Activated CD4-positive, alpha-beta T cell treated with anti-CD3 and anti-CD28 coated beads, Interleukin-2, amount 50 U/mL, for 24 hours (primary cell): ENCODE results near the gene HMCN1.
A peak's percentile ranks its signal among the peaks of the same experiment; 100 is the strongest.
"Not testable (repeated sequence)": the region's sequence is repeated elsewhere in the genome, so short reads cannot be mapped to it uniquely, and the experiment has no call there.

Experiments
- DNase-seq, 2 donors: peaks; one replicate each; pipeline ENCODE4 v3.0.0-alpha.2; 2020; ENCODE audit warnings: low read depth in 1 of 2, low spot score in 1 of 2

The HMCN1 gene

DNA sequence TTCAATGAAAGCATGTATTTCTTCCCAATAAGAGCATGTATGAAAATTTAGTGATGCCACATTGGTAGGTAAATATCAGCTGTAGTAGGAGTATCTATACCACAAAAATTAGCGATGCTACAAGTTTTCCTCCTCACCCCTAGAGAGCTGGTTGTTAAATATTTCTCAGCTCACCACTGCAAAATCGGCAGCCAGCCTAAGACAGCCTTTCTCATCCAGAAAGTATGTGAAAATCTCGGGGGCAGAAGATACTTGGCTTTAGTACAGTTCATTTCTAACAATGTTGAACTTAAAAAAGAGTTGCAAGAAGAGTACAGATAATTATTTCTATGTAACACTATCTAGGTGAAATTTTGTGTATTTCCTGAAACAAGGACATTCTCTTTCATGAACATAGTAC is 405.5 kb downstream of the HMCN1 start:
- DNase-seq, result no peak

DNA sequence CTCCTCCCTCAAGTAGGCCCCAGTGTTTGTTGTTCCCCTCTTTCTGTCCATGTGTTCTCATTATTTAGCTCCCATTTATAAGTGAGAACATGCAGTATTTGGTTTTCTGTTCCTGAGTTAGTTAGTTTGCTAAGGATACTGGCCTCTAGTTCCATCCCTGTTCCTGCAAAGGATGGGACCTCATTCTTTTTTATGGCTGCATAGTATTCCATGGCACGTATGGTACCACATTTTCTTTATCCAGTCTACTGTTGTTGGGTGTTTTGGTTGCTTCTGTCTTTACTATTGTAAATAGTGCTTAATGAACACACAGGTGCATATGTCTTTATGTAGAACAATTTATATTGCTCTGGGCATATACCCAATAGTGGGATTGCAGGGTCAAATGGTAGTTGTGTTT is 408.0 kb downstream of the HMCN1 start:
- DNase-seq, result no peak

DNA sequence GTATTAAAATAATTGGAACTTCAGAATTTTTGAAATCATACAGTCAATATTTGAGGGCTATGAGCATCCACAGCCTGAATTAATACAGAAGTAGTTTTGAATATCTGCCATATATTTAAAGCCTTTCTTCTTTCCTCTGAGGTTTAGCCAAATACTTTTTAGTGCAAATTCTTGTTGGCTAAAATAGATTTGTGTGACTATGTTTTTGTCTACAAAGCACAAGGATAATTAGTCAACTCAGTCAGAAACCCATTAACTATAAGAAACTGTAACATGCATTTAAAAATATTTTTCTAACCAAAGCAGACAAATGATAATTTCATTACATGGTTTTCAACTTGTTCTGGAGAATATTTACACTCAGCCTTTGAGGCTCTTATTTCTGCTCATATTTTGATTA is 408.7 kb downstream of the HMCN1 start:
- no peak for DNase-seq

DNA sequence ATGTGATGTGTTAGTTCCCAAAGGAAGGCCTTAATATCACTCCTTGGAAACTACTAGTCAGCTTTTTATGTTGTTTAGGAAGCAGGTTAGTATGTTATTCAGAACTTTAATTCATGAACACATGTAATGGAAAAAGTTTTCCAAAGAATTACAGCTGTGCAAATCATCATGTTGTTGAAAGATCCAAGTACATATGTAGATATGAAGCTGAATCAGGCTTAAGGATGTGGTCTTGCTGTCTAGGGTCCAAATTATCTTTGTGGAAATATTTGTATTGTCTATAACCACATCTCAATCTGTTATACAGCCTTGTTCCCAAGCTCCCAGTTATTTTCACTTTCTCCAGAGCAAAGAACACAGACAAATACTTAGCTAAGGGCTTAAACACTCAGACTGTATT is 409.3 kb downstream of the HMCN1 start:
- DNase-seq, result no peak

DNA sequence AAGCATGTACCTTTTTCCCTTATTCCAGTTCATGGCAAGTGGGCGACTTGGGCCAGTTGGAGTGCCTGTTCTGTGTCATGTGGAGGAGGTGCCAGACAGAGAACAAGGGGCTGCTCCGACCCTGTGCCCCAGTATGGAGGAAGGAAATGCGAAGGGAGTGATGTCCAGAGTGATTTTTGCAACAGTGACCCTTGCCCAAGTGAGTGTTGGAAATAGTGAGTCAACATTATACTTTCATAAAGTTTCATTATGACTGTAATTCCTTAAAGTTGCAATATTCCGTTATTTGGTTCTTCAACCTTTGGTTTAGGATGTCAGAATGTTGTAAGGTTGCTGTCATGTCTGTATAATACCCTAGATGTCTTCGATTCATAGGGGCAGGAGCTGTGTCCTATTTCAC is 410.3 kb downstream of the HMCN1 start:
- DNase-seq, result no peak

DNA sequence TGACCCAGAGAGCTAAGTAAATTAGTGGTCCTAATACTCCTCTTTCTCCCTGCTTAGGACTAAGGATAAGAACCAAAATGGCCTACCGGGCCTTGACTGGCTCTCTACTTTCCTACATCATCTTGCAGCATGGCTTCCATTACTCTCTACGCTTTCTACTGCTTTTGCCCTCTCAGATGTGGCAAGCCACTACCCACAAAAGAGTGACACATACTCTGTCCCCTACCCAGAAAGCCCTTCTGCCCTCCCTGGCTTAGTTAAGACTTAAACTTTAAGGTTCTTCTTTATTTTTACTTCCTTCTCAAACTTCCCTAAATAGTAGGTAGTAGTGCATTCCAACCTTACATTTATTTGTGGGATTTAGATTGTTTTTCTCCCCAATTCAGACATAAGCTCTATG is 412.8 kb downstream of the HMCN1 start:
- DNase-seq, result no peak

DNA sequence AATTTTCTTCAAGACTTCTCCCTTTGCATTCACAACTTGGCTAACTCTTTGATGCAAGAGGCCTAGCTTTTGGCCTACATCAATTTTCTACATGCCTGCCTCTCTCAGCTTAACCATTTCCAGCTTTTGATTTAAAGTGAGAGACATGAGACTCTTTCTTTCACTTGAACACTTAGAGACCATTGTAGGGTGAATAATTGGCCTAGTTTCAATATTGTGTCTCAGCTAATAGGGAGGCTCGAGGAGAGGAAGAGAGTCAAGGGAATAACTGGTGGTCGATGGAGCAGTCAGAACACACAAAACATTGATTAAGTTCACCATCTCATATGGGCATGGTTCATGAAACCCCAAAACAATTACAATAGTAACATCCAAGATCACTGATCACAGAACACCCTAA is 415.4 kb downstream of the HMCN1 start:
- no peak for DNase-seq

DNA sequence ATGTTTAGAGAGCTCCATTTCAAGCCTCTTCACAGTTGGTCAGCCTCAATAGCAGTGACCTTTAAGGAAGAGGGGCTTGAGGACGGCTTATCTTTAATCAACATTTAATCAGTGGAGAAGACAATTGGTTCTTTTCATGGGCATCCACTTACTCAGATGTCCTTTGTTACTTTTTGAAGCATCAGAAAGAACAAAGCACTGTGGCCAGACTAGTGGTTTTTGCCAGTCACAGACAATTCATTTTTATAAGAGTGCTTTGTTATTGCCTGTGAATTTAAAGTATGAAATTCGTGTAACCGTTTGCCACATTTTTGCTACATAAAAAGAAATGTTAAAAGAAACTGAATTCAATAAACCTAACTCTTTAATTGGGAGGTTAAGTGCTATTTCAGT is 418.0 kb downstream of the HMCN1 start:
- DNase-seq, result no peak

DNA sequence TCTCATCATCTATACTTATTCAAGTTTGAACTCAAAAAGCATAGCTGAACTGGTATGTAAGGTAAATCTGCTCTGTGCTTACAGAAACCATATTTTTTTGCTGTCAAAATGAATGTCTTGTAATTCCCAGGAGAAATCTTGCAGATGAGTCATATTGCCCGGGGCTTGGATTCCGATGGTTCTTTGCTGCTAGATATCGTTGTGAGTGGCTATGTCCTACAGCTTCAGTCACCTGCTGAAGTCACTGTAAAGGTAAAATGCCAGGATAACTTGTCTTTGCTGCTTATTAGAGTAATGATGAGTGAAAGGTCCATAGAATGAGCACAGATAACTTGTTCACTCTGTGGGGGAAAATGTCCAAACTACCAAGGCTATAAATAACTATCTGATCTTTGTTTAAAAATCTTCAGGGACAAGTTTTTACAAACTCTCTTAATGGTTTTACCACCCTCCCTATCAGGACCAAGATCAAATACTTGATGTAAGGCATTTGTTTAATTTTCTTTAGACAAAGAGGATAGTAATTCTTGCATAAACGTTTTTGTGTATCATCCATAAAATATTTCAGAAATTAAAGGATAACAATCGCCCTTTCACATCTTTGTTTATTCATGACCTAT is 418.5 kb downstream of the HMCN1 start:
- no peak for DNase-seq

DNA sequence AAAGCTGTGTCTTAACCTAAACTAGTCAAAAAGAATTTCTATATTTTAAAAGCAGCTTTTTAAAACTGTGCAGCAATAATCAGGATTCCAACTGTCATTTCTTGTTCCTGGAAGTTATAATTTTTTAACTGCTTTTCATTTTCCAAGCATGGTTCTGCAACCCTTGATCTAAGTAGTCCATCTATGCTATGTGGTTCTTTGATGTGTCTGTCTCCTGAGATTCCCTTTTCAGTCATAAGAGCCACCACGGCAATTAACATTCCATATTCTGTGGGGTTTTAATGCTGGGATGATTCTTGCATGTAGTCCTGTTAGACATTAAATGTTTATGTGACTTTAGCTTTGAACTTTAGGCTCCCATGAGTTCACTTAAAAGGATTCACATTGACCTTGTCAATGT is 420.5 kb downstream of the HMCN1 start:
- no peak for DNase-seq

DNA sequence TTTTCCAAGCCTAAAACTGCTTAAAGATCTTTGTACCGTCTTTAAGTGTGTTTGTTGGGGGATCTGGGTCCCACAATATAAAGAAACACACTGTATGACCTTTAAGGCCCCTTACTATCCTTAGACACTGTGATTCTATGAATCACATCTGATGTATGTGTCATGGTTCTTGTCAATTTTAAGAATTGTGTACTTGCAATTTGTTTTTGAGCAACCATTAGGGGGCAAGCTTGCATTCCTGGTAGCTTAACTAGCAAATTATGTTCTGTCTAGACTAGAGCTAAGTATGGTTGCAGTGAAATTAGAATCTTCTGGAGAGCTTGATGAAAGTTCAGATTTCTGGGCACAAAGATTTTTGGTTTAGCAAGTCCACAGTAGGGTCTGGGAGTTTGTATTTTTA is 421.4 kb downstream of the HMCN1 start:
- DNase-seq, result no peak

DNA sequence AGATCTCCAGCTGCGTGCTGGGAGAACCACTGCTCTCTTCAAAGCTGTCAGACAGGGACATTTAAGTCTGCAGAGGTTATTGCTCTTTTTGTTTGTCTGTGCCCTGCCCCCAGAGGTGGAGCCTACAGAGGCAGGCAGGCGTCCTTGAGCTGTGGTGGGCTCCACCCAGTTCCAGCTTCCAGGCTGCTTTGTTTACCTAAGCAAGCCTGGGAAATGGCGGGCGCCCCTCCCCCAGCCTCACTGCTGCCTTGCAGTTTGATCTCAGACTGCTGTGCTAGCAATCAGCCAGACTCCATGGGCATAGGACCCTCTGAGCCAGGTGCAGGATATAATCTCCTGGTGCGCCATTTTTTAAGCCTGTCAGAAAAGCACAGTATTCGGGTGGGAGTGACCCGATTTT is 428.7 kb downstream of the HMCN1 start:
- DNase-seq, result not testable (repeated sequence)

DNA sequence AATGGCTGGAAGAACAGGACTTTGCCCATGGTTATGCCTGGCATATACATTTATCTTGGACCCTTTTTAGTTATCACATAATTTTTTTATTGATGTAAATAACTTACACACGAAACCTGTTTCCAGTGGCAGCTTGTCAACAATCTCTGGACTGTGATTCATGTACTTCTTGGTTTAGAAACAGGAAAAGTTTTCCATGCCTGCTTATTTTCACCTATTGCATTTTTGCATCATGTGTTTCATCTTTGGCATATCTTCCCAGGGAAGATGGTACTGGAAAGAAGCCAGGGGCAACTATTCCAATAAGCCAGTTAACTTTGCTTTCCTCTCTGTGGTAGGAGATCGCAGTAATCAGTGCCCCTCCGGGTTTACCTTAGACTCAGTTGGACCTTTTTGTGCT is 430.6 kb downstream of the HMCN1 start:
- DNase-seq, result no peak

DNA sequence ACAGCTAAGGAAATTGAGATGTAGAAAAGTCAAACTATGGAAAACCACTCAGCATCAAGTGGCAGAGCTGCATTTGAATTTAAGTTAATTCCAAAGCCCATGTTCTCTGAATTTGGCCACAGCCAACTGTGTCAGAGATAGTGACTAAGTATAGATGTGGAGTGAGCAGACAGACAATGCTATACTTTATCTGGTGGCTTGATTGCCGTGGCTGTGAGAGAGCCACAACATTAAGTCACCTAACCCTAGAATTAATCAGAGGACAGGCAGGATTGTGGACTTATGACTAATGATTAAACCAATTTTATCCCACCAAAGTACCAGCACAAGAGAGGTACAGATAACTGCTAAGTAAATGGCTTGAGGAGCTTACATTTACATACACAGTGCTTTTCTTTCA is 431.1 kb downstream of the HMCN1 start:
- DNase-seq, result no peak

DNA sequence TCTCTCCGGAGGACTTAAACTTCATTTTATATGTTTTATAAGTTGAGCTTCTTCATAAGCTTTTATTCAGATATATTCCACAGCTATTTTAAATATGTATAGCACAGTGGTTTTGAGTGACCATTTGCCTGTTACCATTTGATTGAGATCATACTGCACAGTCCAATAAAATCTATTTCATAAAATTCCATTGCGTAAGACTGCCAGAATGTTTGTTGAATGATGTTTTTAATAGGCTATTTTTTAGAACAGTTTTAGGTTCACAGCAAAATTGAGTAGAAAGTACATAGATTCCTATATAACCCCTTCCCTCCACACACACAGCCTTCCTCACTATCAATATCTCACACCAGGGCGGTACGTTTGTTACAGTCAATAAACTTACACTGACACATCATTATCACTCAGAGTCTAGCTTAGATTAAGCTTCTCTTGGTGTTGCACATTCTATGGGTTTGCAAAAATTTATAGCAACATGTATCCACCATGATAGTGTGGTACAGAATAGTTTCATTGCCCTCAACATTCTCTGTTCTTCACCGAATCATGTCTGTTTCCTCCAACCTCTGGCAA is 433.0 kb downstream of the HMCN1 start:
- no peak for DNase-seq

DNA sequence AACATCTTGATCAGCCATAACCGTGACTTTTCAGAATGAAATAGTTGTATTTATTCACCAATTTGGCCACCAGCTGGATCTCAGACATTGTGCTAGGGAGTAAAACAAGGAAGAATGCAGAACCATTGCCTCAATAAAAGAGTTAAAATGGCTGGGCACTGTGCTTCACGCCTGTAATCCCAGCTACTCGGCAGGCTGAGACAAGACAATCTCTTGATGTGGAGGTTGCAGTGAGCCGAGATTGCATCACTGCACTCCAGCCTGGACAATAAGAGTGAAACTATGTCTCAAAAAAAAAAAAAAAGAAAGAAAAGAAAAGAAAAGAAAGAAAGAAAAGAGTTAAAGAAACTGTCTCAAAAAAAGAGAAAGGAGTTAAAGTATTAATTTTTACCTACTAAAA is 441.4 kb downstream of the HMCN1 start:
- no peak for DNase-seq

DNA sequence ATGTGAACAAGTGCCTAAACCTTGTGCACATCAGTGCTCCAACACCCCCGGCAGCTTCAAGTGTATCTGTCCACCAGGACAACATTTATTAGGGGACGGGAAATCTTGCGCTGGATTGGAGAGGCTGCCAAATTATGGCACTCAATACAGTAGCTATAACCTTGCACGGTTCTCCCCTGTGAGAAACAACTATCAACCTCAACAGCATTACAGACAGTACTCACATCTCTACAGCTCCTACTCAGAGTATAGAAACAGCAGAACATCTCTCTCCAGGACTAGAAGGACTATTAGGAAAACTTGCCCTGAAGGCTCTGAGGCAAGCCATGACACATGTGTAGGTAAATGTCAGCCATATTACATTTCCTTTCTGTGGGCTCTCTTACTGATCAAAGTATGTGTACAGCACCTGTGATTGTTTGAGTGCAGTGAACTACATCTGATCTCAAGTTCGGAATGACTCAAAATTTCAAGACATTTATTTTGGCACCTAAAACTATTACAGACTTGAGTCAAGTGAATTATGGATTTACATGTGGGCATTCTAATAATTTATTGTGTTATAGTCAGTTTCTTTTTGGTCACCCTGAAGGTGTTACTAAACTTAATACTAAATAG is 444.3 kb downstream of the HMCN1 start:
- DNase-seq, result no peak

DNA sequence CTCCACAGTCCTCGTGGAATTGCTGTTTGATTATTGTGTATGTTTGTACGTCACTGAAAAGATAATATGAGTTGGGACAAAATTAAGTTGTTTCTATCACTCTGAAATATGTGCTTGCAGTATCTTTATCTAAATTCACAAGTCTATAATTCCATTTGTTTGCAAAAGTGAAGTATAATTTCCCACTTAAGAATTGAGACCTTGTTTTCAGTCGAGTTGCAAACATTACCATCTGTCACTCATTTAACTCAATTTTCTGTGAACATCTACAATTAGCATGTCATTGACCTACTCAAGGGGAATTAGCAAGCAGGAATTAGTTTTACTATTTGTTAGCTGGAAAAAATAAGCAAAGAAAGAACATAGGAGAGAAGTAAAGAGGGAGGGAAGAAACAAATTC is 445.0 kb downstream of the HMCN1 start:
- DNase-seq, result no peak

DNA sequence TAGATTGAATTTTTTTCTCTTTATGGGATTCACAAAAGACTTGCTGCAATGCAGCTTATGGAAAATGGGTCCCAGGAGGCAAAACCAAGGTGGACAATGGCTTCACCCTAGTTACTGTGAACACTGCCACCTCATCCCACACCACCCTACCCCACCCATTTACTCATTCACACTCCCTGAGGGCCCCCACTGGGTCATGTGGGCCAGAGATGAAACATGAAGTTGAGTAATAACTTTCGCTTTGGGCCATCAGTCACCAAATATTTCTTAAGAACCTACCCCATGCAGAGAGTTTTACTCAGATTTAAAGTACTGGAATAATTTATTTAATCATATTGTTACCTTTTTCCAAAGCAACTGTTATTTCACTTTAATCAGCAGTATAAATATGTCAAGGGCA is 449.0 kb downstream of the HMCN1 start:
- DNase-seq, result peak in 1 of 2 donors; percentile 5

DNA sequence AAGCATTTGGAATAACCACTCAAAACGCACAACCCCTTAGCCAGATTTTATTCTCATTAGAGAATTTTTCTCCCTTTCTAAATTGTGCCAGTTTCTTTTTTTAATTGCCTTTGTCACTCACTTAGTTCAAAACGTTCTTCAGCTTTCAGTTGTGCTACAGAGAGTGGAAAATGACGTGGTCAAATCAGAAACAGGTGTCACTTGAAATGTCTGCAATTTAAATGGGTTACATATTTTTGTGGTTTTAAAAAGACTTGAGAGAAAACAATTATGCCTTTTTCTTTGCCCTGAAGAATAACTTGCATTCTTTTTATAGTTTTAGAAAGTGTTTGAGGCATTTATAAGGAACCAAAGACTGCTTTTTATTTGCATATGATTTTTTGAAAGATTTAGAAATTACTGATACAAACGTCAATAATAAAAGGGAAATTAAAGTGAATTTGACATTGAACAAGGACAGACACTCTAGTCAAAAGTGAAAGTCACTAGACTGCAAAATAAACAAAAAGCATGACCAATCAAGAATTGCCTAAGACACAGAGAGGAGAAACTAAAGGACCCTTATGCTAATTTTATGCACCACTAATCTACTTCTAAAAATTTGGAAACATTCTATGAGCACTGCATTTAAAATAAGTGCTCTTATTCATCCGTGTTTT is 449.9 kb downstream of the HMCN1 start:
- no peak for DNase-seq

DNA sequence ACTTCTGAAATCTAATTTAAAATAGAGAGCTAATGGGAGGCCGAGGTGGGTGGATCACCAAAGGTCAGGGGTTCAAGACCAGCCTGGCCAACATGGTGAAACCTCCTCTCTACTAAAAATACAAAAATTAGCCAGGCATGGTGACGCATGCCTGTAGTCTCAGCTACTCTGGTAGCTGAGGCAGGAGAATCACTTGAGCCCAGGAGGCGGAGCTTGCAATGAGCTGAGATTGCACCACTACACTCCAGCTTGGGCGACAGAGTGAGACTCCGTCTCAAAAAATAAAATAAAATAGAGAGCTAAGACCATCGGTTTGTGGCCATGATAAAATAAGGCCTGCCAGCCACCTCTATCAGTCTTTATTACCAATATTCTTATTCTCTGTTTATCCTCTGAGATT is 452.1 kb downstream of the HMCN1 start:
- not testable (repeated sequence) for DNase-seq

DNA sequence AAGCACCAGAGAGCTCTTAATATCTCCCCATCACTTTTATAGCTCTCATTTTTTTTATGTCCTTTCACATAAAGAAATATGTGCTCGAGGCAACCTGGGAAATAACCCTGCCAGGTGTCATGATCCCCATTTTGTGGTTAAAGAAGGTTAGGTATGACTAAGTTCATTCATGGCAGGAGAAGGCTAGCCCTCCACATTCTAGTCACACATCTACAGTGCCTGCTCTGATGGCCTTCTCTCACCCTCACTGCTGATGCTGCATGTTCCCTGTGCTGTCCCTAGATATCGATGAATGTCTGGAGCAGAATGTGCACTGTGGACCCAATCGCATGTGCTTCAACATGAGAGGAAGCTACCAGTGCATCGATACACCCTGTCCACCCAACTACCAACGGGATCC is 453.4 kb downstream of the HMCN1 start:
- no peak for DNase-seq
